SK-N-SH treated with all-trans-retinoic acid at 6 μM for 48 hours (cell line): Measurements from ENCODE around the gene BAIAP3.

Experiments used
- ESRRG ChIP-seq: fragments of 250-450 bp; sonication (Bioruptor Pico); IDR thresholded peaks from 2 replicates; pipeline ENCODE4 v1.6.1; 2021; ENCODE audit warnings: mild to moderate bottlenecking
- ISL1 ChIP-seq: fragments of 250-450 bp; sonication (Bioruptor Pico); IDR thresholded peaks from 2 replicates; pipeline ENCODE4 v2.1.2; 2022; ENCODE audit warnings: mild to moderate bottlenecking, moderate library complexity
- PATZ1 ChIP-seq: fragments of 250-450 bp; sonication (Bioruptor Pico); IDR thresholded peaks from 2 replicates; pipeline ENCODE4 v1.8.0; 2020; ENCODE audit warnings: mild to moderate bottlenecking, moderate library complexity, borderline replicate concordance
- RARB ChIP-seq: fragments of 250-450 bp; sonication (Bioruptor Pico); IDR thresholded peaks from 2 replicates; pipeline ENCODE4 v1.8.0; 2021; ENCODE audit warnings: mild to moderate bottlenecking, moderate library complexity
- TCF4 ChIP-seq: fragments of 250-450 bp; sonication (Bioruptor Pico); IDR thresholded peaks from 2 replicates; pipeline ENCODE4 v1.8.0; 2021; ENCODE audit warnings: mild to moderate bottlenecking, moderate library complexity, borderline replicate concordance
- TOX ChIP-seq: fragments of 250-450 bp; sonication (Bioruptor Pico); IDR thresholded peaks from 2 replicates; pipeline ENCODE4 v1.8.0; 2021; ENCODE audit warnings: mild to moderate bottlenecking, moderate library complexity, borderline replicate concordance
- ZFP3 ChIP-seq: fragments of 250-450 bp; sonication (Bioruptor Pico); IDR thresholded peaks from 2 replicates; pipeline ENCODE4 v1.5.0; 2020; ENCODE audit warnings: mild to moderate bottlenecking, moderate library complexity
- ZFP30 ChIP-seq: fragments of 450-650 bp; formaldehyde crosslinking; IDR thresholded peaks from 2 replicates; pipeline ENCODE4 v1.5.0; 2022; ENCODE audit warnings: mild to moderate bottlenecking, moderate library complexity
- TF ChIP-seq, protein P1 (sequence below): fragments of 250-450 bp; sonication (Bioruptor Pico); IDR thresholded peaks from 2 replicates; pipeline ENCODE4 v1.5.1; 2021; ENCODE audit warnings: mild to moderate bottlenecking, moderate library complexity

DNA sequence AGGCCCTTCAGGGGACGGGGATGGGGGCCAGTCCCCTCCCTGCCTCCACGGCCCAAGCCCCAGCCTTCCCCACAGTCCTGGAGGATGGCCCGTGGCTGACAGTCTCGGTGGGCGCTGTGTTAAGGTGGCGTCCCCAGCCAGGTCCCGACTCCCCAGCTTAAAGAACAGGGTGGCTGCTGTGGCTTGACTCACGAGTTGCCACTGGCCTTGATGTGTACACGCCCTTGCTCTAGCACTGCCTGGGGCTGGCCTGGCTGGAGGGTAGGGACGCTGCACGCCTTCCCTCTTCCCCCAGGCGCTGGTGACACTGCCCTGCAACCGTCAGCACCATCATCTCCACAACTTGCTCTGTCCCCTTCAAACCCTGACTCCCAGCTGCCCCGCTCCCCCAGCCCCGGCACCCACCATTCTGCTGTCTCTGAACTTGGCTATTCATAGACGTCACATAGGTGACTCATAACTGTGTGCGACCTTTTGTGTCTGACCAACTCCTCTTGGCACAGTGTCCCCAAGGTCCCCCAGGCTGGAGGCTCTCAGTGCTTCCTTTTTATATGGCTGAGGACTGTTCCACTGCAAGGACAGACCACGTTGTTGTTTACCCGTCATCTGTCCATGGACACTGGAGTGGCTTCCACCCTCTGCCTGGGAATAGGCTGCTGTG lies 24.6 kb downstream of the BAIAP3 start:
- TF ChIP-seq ISL1 (no peak), PATZ1 (CRISPR knock-in tag) (no peak), ESRRG (CRISPR knock-in tag) (no peak), ZFP3 (CRISPR knock-in tag) (no peak), TCF4 (no peak), TOX (CRISPR knock-in tag) (no peak), ZFP30 (no peak), RARB (CRISPR knock-in tag) (no peak)
- TF ChIP-seq, protein P1, sequence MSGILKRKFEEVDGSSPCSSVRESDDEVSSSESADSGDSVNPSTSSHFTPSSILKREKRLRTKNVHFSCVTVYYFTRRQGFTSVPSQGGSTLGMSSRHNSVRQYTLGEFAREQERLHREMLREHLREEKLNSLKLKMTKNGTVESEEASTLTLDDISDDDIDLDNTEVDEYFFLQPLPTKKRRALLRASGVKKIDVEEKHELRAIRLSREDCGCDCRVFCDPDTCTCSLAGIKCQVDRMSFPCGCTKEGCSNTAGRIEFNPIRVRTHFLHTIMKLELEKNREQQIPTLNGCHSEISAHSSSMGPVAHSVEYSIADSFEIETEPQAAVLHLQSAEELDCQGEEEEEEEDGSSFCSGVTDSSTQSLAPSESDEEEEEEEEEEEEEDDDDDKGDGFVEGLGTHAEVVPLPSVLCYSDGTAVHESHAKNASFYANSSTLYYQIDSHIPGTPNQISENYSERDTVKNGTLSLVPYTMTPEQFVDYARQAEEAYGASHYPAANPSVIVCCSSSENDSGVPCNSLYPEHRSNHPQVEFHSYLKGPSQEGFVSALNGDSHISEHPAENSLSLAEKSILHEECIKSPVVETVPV, result no peak
